ENCODE measurements around the gene TCF23. TPM values are rescaled to one million over a fixed set of nuclear protein-coding genes. Genes with fewer than 3 reads are reported as not detected.

The TCF23 gene
- polyA plus RNA-seq, 3 donors, result not detected

GRCh38 chr2:27121906-27122305, 26.9 kb upstream of the TCF23 start:
- intact Hi-C loops (cut with micrococcal nuclease), result no loop called here
- peaks cover 12 to 29% of the 10 kb centered on the region in 2 donors for H3K27me3 ChIP-seq (ENCODE audit: control insufficient read depth in 2 of 2, insufficient read depth in 2 of 2, low read length in 2 of 2)
- peaks cover 3 to 4% of the 10 kb centered on the region in 2 donors for H3K36me3 Mint-ChIP-seq
- peaks cover 0 to 7% (median 5%) of the 10 kb centered on the region in 7 donors for H3K9me3 Mint-ChIP-seq
- H3K27ac ChIP-seq (ENCODE audit: low read depth in 1 of 2, low read length in 2 of 2), result peak overlapping the region; percentile 0 to 87
- peak overlapping the region; percentile 45 to 64 for H3K4me3 Mint-ChIP-seq
- H3K9ac ChIP-seq (ENCODE audit: insufficient read depth, low read length, poor library complexity, severe bottlenecking), result no peak overlapping the region
- no peaks in the 10 kb centered on the region for H4K20me1 ChIP-seq (ENCODE audit: insufficient read depth, low read length)
- peaks cover 23 to 28% (median 27%) of the 10 kb centered on the region in 3 donors for H3K27me3 Mint-ChIP-seq (ENCODE audit: low read depth in 3 of 3)
- no peaks in the 10 kb centered on the region for H3K79me2 ChIP-seq (ENCODE audit: insufficient read depth, low read length)
- 18% methylated on average over 2 of the region's 2 CpGs for WGBS (ENCODE audit: insufficient coverage)
- peak; percentile 32 to 52 (median 50) for DNase-seq
- H3K4me3 ChIP-seq (replicated peaks in 1 of 3; ENCODE audit: low read depth in 2 of 3, low read length in 3 of 3), result no peak overlapping the region
- TF ChIP-seq, protein P1, sequence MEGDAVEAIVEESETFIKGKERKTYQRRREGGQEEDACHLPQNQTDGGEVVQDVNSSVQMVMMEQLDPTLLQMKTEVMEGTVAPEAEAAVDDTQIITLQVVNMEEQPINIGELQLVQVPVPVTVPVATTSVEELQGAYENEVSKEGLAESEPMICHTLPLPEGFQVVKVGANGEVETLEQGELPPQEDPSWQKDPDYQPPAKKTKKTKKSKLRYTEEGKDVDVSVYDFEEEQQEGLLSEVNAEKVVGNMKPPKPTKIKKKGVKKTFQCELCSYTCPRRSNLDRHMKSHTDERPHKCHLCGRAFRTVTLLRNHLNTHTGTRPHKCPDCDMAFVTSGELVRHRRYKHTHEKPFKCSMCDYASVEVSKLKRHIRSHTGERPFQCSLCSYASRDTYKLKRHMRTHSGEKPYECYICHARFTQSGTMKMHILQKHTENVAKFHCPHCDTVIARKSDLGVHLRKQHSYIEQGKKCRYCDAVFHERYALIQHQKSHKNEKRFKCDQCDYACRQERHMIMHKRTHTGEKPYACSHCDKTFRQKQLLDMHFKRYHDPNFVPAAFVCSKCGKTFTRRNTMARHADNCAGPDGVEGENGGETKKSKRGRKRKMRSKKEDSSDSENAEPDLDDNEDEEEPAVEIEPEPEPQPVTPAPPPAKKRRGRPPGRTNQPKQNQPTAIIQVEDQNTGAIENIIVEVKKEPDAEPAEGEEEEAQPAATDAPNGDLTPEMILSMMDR (IDR thresholded peaks at IDR 0.05), result no peak
- H3K27ac Mint-ChIP-seq, result peak overlapping the region; percentile 96 to 98 (median 97)
- peaks cover 34% of the 10 kb centered on the region for H3K4me1 Mint-ChIP-seq
- H2AFZ ChIP-seq (ENCODE audit: insufficient read depth, low read depth, low read length, poor library complexity, severe bottlenecking), result peak overlapping the region; percentile 90
- no peaks in the 10 kb centered on the region for H3K9me3 ChIP-seq (replicated peaks in 1 of 2; ENCODE audit: control insufficient read depth in 1 of 2, insufficient read depth in 1 of 2, low read length in 2 of 2)
- peaks cover 33 to 38% of the 10 kb centered on the region in 2 donors for H3K4me1 ChIP-seq (ENCODE audit: control insufficient read depth in 1 of 2, insufficient read depth in 2 of 2, low read length in 2 of 2)
- no peaks in the 10 kb centered on the region for H3K36me3 ChIP-seq (replicated peaks in 1 of 2; ENCODE audit: control insufficient read depth in 1 of 2, insufficient read depth in 2 of 2, low read length in 2 of 2)
- H3K4me2 ChIP-seq (replicated peaks; ENCODE audit: extremely low read depth, low read length, poor library complexity, severe bottlenecking), result peak overlapping the region; percentile 76

GRCh38 chr2:27122791-27123190, 26.0 kb upstream of the TCF23 start:
- peaks cover 0 to 7% (median 5%) of the 10 kb centered on the region in 7 donors for H3K9me3 Mint-ChIP-seq
- H3K27ac ChIP-seq (ENCODE audit: low read depth in 1 of 2, low read length in 2 of 2), result peak overlapping the region; percentile 87 to 90
- H3K4me3 ChIP-seq (replicated peaks in 1 of 3; ENCODE audit: low read depth in 2 of 3, low read length in 3 of 3), result peak overlapping the region; percentile 59 to 79 (median 70)
- DNase-seq, result no peak
- H4K20me1 ChIP-seq (ENCODE audit: insufficient read depth, low read length), result no peaks in the 10 kb centered on the region
- TF ChIP-seq, protein P1 (IDR thresholded peaks at IDR 0.05), result no peak
- peak overlapping the region; percentile 76 for H3K4me2 ChIP-seq (replicated peaks; ENCODE audit: extremely low read depth, low read length, poor library complexity, severe bottlenecking)
- intact Hi-C loops (cut with micrococcal nuclease), result no loop called here
- H3K4me1 Mint-ChIP-seq, result peaks cover 34% of the 10 kb centered on the region
- H3K27ac Mint-ChIP-seq, result peak overlapping the region; percentile 96 to 98 (median 97)
- 94% methylated on average over 4 of the region's 7 CpGs for WGBS (ENCODE audit: insufficient coverage)
- H3K79me2 ChIP-seq (ENCODE audit: insufficient read depth, low read length), result no peaks in the 10 kb centered on the region
- H3K27me3 Mint-ChIP-seq (ENCODE audit: low read depth in 3 of 3), result peaks cover 19 to 23% (median 22%) of the 10 kb centered on the region in 3 donors
- peak overlapping the region; percentile 91 to 96 for H3K4me3 Mint-ChIP-seq
- peaks cover 12 to 22% of the 10 kb centered on the region in 2 donors for H3K27me3 ChIP-seq (ENCODE audit: control insufficient read depth in 2 of 2, insufficient read depth in 2 of 2, low read length in 2 of 2)
- peaks cover 3 to 4% of the 10 kb centered on the region in 2 donors for H3K36me3 Mint-ChIP-seq
- no peaks in the 10 kb centered on the region for H3K36me3 ChIP-seq (replicated peaks in 1 of 2; ENCODE audit: control insufficient read depth in 1 of 2, insufficient read depth in 2 of 2, low read length in 2 of 2)
- H3K9ac ChIP-seq (ENCODE audit: insufficient read depth, low read length, poor library complexity, severe bottlenecking), result peak overlapping the region; percentile 83
- no peaks in the 10 kb centered on the region for H3K9me3 ChIP-seq (replicated peaks in 1 of 2; ENCODE audit: control insufficient read depth in 1 of 2, insufficient read depth in 1 of 2, low read length in 2 of 2)
- peak overlapping the region; percentile 90 for H2AFZ ChIP-seq (ENCODE audit: insufficient read depth, low read depth, low read length, poor library complexity, severe bottlenecking)
- H3K4me1 ChIP-seq (ENCODE audit: control insufficient read depth in 1 of 2, insufficient read depth in 2 of 2, low read length in 2 of 2), result peaks cover 33 to 38% of the 10 kb centered on the region in 2 donors
